ENCODE measurements around the gene KCNIP3.

Gene KCNIP3

DNA sequence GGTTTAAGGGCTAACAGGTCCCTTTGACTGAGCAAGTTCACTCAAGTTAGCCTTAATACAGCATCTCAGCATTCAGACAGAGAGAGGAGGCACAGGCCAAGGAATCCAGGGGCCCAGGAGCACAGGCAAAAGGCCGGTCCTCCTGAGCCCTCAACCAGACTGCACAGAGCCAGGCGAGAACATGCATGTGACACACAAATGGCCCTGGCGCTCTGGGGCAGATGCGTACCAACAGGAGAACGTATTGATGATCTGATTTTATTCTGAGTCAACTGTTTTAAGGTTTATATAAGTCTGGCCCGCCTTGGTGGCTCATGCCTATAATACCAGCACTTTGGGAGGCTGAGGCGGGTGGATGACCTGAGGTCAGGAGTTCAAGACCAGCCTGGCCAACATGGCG, 34.9 kb downstream of the KCNIP3 start:
- ChIA-PET POLR2A (no interaction called here), CTCF (interaction anchor here (3.1 kb wide), 1 partner anchor 13 kb away, joined by 11 read pairs; no protein-coding TSS in a partner anchor)
- no peak overlapping the region for H3K4me3 ChIP-seq (ENCODE audit: low read depth, low read length)
- DNase-seq (ENCODE audit: low read depth, low spot score), result no peak
- no peak for TF ChIP-seq CTCF (IDR thresholded peaks at IDR 0.05; ENCODE audit: insufficient read depth, low read length, missing control alignments)

DNA sequence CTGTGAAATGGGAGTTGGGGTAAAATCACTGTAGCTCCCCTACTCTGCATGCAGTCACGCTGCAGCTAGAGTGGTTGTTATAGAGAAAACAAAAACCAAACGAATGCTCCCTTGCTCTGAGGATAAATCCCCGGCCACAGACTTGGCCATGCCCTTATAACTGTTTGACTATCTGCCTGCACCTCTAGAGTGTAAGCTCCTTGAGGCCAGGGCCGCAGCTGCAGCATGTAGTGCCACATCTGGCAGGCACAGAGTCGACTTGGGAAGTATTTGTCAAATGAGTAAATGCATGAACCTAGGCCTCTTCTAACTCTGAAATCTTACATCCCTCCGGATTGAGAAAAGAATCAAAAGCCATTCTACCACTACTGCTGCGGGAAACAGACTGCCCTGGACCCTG, 35.9 kb downstream of the KCNIP3 start:
- no peak for TF ChIP-seq CTCF (IDR thresholded peaks at IDR 0.05; ENCODE audit: insufficient read depth, low read length, missing control alignments)
- CTCF ChIA-PET, result interaction anchor here (1.0 kb wide), 1 partner anchor 12 kb away, joined by 5 read pairs; no protein-coding TSS in a partner anchor
- DNase-seq (ENCODE audit: low read depth, low spot score), result no peak
- H3K4me3 ChIP-seq (ENCODE audit: low read depth, low read length), result no peak overlapping the region
- POLR2A ChIA-PET, result no interaction called here

DNA sequence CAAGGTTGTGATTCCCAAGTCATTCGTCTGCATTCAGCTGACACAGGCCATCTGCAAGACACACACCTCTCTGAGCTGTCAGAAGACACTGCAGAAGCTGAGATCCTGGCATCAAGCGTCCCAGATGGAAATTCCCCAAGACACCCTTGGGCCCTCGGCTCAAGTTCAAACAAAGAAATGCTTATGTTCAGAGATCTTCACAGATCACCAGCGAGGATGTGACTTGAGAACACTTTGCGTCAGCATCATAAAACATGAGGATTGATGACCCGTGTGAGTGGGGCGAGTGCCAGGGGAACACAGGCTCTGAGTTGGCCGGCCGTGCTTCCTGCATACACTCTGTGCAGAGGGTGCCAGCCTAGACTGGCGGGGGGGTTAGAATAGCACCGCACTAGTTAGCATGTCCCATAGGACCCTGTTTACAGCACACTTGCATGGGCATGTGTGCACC, 36.8 kb downstream of the KCNIP3 start:
- ChIA-PET CTCF (interaction anchor here (1.2 to 2.3 kb wide), 2 partner anchors 11 kb away, joined by 4 to 20 read pairs; no protein-coding TSS in a partner anchor), POLR2A (no interaction called here)
- no peak overlapping the region for H3K4me3 ChIP-seq (ENCODE audit: low read depth, low read length)
- TF ChIP-seq CTCF (IDR thresholded peaks at IDR 0.05; ENCODE audit: insufficient read depth, low read length, missing control alignments), result no peak
- no peak for DNase-seq (ENCODE audit: low read depth, low spot score)

DNA sequence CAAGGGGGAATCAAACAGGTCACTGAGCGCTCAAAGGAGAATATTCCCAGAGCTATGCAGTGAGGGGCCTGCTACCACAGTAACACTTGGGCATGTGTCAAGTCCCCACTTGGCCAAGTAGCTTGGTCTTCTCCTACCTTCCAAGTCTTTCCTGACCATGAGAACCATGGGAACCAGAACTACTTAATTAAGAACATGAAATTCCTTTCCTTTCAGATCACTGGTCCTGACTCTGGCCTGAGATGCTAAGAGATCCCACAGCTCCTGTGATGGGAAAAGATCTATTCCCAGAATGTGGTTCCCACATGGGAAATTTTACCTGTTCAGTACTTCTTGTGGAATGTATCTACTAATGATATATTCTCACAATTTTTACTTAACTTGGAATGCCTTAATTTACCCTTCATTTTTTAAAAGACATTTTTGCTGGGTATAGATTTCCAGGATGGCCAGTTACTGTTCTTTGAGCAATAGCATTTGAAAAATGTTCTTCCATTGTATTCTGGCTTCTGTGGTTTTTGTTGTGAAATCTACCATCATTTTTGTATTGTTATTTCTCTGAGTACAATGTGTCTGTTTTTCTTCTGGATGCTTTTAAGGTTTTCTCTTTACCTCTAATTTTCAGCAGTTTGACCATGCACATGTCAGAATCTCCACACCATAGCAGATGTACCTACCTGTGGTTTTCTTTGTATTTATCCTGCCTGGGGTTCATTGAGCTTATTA, 37.9 kb downstream of the KCNIP3 start:
- no peak overlapping the region for H3K4me3 ChIP-seq (ENCODE audit: low read depth, low read length)
- TF ChIP-seq CTCF (IDR thresholded peaks at IDR 0.05; ENCODE audit: insufficient read depth, low read length, missing control alignments), result no peak
- DNase-seq (ENCODE audit: low read depth, low spot score), result no peak
- ChIA-PET POLR2A (no interaction called here), CTCF (interaction anchor here (1.2 to 2.3 kb wide), 2 partner anchors 10 to 12 kb away, joined by 4 to 20 read pairs; no protein-coding TSS in a partner anchor)

DNA sequence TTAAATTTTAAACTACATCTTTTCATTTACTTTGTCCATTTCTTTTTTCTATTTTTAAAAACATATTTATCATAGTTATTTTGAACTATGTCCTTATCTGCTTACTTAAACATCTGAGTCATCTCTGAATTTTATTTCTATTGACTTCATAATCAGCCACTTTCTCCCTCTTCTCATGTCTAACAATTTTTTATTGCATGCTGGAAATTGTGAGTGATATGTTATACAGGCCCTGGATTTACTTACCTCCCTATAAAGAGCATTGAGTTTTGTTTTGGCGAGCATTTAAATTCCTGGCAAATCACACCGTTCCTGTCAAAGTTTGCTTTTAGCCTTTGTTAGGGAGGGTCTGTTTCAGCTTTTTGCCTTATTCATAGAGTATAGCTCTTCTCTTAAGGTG, 39.3 kb downstream of the KCNIP3 start:
- no peak overlapping the region for H3K4me3 ChIP-seq (ENCODE audit: low read depth, low read length)
- CTCF ChIA-PET, result interaction anchor here (1.3 kb wide), 1 partner anchor 9 kb away, joined by 6 read pairs; no protein-coding TSS in a partner anchor
- TF ChIP-seq CTCF (IDR thresholded peaks at IDR 0.05; ENCODE audit: insufficient read depth, low read length, missing control alignments), result no peak
- no peak for DNase-seq (ENCODE audit: low read depth, low spot score)
- POLR2A ChIA-PET, result no interaction called here

GRCh38 chr2:95337829-95338228, 40.7 kb downstream of the KCNIP3 start:
- TF ChIP-seq CTCF (IDR thresholded peaks at IDR 0.05; ENCODE audit: insufficient read depth, low read length, missing control alignments), result no peak
- no peak overlapping the region for H3K4me3 ChIP-seq (ENCODE audit: low read depth, low read length)
- ChIA-PET POLR2A (no interaction called here), CTCF (no interaction called here)
- no peak for DNase-seq (ENCODE audit: low read depth, low spot score)
